ENCODE measurements around the gene CEP41. TPM values are rescaled to one million over a fixed set of nuclear protein-coding genes. Genes with fewer than 3 reads are reported as not detected.

CEP41 gene, protein sequence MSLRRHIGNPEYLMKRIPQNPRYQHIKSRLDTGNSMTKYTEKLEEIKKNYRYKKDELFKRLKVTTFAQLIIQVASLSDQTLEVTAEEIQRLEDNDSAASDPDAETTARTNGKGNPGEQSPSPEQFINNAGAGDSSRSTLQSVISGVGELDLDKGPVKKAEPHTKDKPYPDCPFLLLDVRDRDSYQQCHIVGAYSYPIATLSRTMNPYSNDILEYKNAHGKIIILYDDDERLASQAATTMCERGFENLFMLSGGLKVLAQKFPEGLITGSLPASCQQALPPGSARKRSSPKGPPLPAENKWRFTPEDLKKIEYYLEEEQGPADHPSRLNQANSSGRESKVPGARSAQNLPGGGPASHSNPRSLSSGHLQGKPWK
- 33.3 and 34.8 TPM in 2 replicates for total RNA-seq (2014; rRNA removed)
- polyA plus RNA-seq (2012), result 23.8 TPM

- peak; percentile 99 for DNase-seq (ENCODE audit: low read depth)
Observed at GRCh38 chr7:130440527-130441365, at the start of gene CEP41. Gene CEP41, minus strand, starts transcription at chr7:130441016. Its CDS starts 50 bp downstream, at chr7:130440966.

DNA sequence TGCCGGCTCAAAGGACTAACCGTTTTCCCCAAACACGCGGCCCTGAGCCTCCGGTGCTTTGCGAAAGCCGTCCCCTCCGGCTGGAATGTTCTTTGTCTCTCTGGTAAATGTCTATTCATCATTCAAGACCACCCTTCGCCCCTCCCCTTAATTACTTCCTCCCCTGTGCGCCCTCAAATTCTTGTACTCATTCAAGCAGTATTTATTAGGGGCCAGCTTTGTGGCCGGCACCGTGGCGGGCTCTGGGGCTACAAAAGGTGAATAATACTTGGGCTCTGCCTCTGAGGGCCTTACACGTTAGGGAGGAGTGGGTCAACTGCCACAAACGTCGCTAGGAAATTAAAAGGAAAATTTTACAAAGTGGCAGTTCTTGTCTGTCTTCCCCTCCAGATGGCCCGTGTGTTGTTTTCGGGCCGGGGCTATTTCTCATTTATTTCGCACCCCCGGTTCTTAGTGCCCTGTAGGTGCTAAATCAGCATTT, 49.5 kb upstream of the CEP41 start:
- no peak for DNase-seq (ENCODE audit: low read depth)

- DNase-seq (ENCODE audit: low read depth), result peak; percentile 59
Observed at GRCh38 chr7:130489140-130489983, 48.5 kb upstream of the CEP41 start.

DNA sequence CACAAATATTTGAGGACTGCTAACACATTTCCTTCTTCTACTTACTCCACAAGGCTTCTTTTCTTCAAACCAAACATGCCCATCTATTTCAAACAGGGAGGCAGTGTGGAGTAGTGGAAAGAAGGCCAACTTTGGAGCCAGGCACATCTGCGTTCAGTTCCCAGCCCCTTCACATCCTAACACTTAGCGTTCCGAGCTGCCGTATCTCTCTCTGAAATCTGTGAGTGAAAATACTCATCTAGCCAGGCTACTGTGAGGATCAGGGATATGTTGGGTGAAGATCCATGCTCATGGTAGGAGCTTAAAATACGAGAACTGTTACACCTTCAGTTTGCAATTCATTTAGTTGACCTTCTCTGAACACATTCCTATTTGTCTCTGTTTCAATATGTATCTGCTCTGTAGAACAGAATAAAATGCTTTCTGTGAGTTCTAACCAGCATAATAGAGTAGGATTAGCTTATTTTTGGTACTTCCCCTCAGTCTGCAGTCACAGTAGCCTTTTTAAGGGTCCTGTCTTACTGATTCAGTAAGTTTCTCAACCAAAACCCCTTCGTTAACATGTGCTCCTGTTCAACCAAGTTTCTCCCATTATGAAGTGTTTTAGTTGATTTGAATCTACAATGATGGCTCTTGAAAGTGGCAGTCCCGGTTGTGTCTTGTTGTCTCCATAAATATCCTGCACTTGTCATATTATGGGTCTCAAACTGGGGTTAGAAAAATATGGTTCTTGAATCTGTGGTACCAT, 47.8 kb upstream of the CEP41 start:
- no peak for DNase-seq (ENCODE audit: low read depth)

DNA sequence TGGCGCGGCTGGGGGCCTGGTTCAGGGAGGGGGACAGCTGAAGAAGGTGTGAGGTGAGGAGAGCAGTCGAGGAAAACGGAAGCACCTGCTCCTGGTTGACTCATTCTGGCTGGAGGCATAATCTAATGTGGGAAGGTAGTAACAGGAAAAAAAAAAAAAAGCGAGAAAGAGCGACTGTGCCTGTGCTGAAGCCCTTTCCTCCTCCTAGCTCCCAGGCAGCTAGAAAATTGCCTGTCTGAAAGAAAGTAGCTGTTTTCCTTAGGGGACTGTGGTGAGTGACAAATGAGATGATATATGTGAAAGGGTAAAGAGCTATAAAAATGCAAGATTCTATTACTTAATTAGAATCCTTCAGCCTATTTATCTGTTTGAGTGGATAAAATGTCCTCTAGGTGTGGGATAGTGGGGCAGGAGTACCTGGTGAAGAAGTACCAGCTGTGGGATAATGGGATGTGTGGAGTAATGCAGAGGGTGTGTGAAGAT, 46.2 kb upstream of the CEP41 start:
- DNase-seq (ENCODE audit: low read depth), result no peak

- DNase-seq (ENCODE audit: low read depth), result no peak
Observed at GRCh38 chr7:130486114-130486953, 45.5 kb upstream of the CEP41 start.

DNA sequence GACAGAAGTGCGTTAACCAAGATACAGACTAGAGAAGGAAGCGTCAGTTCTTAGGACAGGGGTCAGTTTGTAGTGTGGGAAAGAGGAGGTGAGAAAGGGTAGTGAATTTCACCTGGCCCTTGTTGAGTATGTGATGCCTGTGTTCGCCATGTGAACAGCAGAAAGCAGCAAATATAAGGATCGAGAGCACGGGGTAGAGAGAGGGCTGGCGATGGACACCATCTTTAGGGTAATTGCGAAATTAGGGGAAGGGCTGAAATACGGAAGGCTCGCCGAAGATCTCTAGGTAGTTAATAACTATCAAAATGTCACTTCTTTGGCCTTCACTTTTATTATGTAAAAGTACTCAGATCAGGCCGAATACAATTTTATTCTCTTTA, 44.9 kb upstream of the CEP41 start:
- DNase-seq (ENCODE audit: low read depth), result no peak

GRCh38 chr7:130483031-130483430, 42.2 kb upstream of the CEP41 start:
- DNase-seq (ENCODE audit: low read depth), result no peak

DNA sequence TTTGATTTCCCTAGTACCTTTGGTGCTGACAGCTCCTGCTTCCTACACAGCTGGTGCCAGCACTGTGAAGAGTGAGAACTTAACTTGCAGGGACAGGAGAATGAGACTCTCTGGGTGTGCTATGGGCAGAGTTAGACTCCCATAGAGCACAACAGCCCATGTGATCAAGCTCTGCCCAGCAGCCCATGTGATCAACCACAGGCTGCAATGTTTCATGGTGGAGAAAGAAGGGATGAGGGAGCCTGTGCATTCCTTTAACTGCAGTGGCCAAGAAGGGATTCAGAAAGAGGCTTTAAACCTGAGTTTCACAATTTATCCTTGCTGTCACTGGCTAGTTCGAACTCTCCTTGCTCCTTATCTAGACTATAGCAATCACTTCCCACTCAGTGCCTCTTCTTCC, 41.1 kb upstream of the CEP41 start:
- peak; percentile 39 for DNase-seq (ENCODE audit: low read depth)

DNA sequence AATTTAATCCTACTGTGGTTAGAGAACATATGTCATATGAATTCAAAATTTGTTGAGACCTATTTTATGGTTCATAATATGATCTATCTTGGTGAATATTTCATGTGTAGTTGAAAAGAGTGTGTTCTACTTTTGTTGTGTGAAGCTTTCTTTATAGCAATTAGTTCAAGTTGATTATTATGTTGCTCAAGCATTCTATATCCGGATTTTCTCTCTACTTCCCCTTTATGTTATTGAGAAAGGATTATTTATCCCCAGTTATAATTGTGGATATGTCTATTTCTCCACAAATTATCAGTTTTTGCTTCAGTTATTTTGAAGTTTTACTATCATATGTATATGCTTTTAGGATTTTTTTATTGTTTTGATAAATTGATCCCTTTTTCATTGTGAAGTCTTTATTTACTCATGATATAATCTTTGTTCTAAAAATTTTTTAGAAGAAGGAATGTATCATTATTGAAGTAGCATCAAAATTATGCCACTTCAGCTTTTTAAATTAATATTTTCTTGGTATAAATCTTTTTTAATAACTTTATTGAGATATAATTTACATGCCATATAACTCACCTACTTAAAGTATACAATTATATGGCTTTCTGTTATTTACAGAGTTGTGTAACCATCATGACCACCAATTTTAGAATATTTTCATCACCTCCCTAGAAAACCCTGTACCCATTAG, 39.0 kb upstream of the CEP41 start:
- no peak for DNase-seq (ENCODE audit: low read depth)

GRCh38 chr7:130478991-130479390, 38.2 kb upstream of the CEP41 start:
- DNase-seq (ENCODE audit: low read depth), result no peak

DNA sequence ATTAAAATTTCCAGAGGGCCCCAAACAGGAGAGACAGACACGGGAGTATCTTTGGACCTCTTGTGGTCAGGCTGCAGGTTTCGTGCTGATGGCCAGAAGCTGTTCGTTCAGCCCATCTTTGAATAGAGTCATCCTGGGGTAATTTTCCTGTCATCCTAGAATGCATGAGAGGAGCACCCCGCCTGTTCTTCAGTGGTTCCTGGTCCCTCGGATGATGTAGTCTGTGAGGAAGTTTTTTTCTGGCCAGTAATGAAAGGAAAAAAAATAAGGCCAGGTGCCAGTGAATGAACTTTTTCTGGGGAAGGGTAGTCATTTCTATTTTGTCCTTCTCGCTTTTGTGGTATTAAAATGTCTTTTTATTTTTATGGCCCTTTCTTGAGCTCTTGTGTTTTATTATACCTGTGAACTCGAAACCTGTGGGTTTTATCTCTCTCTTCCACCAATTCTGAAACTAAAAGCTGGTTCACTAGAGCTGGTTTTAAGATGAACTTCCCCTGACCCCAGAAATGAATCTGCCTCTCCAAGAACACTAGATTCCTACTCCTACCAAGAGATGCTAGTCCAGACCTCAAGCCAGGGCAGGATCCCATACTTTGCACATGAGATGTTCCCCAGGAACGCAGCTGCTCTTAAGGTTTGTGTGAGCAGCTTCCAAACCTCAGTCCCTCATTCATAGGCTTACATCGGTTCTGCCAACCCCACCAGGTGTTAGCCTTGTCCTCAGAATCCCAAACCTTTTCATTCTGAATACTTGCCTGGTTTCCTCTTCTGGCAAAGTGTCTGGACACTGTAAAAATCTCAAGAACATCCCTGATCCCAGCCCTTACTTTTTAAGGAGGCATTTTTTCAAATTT, 35.7 kb upstream of the CEP41 start:
- peak; percentile 56 for DNase-seq (ENCODE audit: low read depth)

- DNase-seq (ENCODE audit: low read depth), result no peak
Observed at GRCh38 chr7:130475776-130476175, 35.0 kb upstream of the CEP41 start.

DNA sequence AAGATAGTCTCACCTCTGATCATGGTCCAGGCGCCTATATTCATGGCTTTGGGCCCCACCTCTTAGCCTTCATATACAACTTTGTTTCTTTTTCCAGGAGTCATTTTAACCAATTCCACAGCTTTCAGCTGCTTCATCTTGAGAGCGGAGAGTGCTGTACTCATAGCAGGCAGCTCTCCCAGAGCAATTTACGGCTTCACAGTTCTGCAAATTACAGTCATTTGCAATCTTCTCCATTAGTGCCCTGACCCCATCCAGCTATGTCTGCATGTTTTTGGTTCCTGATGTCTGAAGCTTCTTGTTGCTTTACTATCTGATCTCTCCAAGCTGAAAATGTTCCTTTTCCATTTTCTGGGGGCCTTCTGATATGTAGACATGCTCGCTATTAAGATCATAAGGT, 33.1 kb upstream of the CEP41 start:
- no peak for DNase-seq (ENCODE audit: low read depth)

- no peak for DNase-seq (ENCODE audit: low read depth)
Observed at GRCh38 chr7:130473289-130473688, 32.5 kb upstream of the CEP41 start.

- no peak for DNase-seq (ENCODE audit: low read depth)
Observed at GRCh38 chr7:130471974-130472373, 31.2 kb upstream of the CEP41 start.

- no peak for DNase-seq (ENCODE audit: low read depth)
Observed at GRCh38 chr7:130468612-130469011, 27.8 kb upstream of the CEP41 start.
